HK-2 (cell line): ENCODE results near the gene KIF12.
"Not testable (repeated sequence)": the region's sequence is repeated elsewhere in the genome, so short reads cannot be mapped to it uniquely, and the experiment has no call there.

Experiments used
- DNase-seq: peaks from one replicate; pipeline ENCODE4 v3.0.0-alpha.2; 2018; ENCODE audit not compliant: unreplicated experiment

Gene KIF12

GRCh38 chr9:114084282-114085073, 14.6 kb downstream of the KIF12 start:
- DNase-seq = no peak

- DNase-seq = no peak
These were observed 15.4 kb downstream of the KIF12 start for GRCh38 chr9:114083666-114084065.

- DNase-seq = not testable (repeated sequence)
These were observed 16.2 kb downstream of the KIF12 start for GRCh38 chr9:114082763-114083412.

GRCh38 chr9:114082017-114082762, 16.9 kb downstream of the KIF12 start:
- DNase-seq = peak; percentile 90

GRCh38 chr9:114081441-114082016, 17.6 kb downstream of the KIF12 start:
- DNase-seq = no peak

GRCh38 chr9:114080773-114081440, 18.2 kb downstream of the KIF12 start:
- DNase-seq = peak; percentile 49

GRCh38 chr9:114080195-114080772, 18.8 kb downstream of the KIF12 start:
- DNase-seq = no peak

- no peak for DNase-seq
These were observed 20.3 kb downstream of the KIF12 start for GRCh38 chr9:114078781-114079156.

- no peak for DNase-seq
These were observed 20.9 kb downstream of the KIF12 start, which contains the start of gene AMBP for GRCh38 chr9:114078021-114078780. AMBP (minus strand) TSS chr9:114078300; CDS start chr9:114078209, 91 bp downstream.

- no peak for DNase-seq
These were observed 21.8 kb downstream of the KIF12 start for GRCh38 chr9:114077162-114077837.

GRCh38 chr9:114076237-114077161, 22.6 kb downstream of the KIF12 start:
- no peak for DNase-seq

- no peak for DNase-seq
These were observed 23.5 kb downstream of the KIF12 start for GRCh38 chr9:114075602-114076001.

- no peak for DNase-seq
These were observed 26.6 kb downstream of the KIF12 start for GRCh38 chr9:114072184-114073140.

- no peak for DNase-seq
These were observed 27.8 kb downstream of the KIF12 start for GRCh38 chr9:114071197-114071795.

- DNase-seq = no peak
These were observed 28.6 kb downstream of the KIF12 start for GRCh38 chr9:114070188-114071103.
